NCI-H2227 treated with DMSO at 0.1 percent for 48 hours (cell line): ENCODE results near the gene SOX11.
"Not testable (repeated sequence)": the region's sequence is repeated elsewhere in the genome, so short reads cannot be mapped to it uniquely, and the experiment has no call there.

Source experiments
- DNase-seq: peaks from one replicate; lab custom pipeline; 2025; lab: John Stamatoyannopoulos, UW

Gene SOX11

DNA sequence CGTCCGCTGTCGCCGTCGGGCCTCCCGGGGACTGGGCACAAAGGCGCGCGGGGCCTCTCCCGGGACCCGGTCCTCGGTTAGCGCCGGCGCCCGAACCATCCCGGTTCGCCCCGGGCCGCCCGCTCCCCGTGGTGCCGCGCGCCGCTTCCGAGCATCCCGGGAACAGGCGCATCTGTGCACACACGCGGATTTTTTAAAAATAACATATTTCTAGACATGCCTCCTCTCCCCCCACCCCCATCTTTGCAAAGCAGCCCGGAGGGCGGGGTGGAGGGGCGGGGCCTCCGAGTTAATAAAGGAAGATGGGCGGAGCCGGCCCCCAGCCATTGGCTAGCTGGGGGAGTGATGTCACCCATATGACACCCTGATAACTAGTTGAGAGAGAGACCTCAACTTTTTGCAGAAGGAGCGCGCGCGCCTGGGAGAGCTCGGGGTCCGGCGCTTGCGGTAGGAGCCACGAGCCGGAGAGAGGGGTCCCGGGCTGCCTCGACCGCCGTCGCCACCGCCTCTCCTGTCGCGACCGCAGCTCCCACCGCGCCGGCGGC lies at the start of gene SOX11:
TSS of gene SOX11 (plus strand) at position 400 of the 545 bp plus-strand sequence. CDS start 338 bp downstream, outside the sequence.
- peak; percentile 98 for DNase-seq

GRCh38 chr2:5652734-5653133 lies 39.5 kb upstream of the SOX11 start:
- not testable (repeated sequence) for DNase-seq

GRCh38 chr2:5653756-5654155 lies 38.4 kb upstream of the SOX11 start:
- not testable (repeated sequence) for DNase-seq

DNA sequence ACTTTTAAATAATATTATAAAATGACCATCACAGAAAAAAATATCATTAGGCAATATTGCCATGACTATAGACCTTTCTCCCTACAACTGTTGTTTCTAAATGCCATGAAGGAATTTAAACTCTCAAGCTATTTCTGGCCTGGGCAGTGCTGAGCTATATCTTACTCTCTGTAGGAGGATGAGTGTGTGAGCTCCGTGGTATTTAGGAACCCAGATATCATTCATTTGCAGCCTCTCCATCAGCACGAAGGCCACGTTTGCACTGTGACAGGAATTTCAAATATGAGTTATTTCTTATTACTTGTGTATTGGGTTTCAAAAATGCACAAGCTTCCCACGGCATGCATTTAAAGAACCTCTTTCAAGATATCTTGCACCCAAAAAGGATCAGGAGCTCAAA lies 35.0 kb upstream of the SOX11 start:
- no peak for DNase-seq

GRCh38 chr2:5660591-5660990 lies 31.6 kb upstream of the SOX11 start:
- DNase-seq = no peak

DNA sequence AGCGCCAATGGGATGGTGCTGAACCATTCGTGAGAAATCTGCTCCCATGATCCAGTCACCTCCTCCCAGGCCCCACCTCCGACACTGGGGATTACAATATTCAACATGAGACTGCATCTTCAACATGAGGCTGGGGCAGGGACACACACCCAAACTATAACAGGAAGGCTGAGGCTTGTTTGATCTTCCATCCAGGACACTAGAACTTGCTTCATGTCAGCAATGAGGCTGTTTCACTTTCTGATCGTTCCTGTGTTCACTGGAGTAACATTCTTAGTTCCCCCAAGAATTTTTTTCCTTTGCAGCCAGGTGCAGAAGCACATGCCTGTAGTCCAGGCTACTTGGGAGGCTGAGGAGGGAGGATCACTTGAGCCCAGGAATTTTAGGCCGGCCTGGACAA lies 30.8 kb upstream of the SOX11 start:
- no peak for DNase-seq

- DNase-seq = no peak
Measured at GRCh38 chr2:5664278-5664681, 27.9 kb upstream of the SOX11 start.

DNA sequence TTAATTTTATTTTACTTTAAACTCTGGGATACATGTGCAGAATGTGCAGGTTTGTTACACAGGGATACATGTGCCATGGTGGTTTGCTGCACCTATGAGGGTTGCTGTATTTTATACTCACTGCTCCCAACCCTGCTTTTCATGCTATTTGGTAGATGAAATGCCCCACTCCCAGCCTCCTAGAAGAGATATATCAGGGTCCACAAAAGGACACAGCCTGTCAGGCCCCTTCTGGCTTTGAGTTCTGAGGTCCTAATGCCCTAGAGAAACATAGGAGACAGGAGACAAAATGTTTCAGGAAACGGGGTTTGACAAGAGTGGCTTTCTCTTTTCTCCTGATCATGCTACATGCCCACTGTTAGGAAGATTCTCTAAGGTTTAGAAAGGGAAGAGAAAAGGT lies 27.1 kb upstream of the SOX11 start:
- DNase-seq = no peak

GRCh38 chr2:5666798-5667197 lies 25.4 kb upstream of the SOX11 start:
- no peak for DNase-seq

- DNase-seq = not testable (repeated sequence)
Measured at GRCh38 chr2:5667655-5668054, 24.5 kb upstream of the SOX11 start.

- DNase-seq = no peak
Measured at GRCh38 chr2:5668682-5669250, 23.4 kb upstream of the SOX11 start.

- no peak for DNase-seq
Measured at GRCh38 chr2:5672749-5673144, 19.4 kb upstream of the SOX11 start.

GRCh38 chr2:5673145-5674025 lies 18.8 kb upstream of the SOX11 start:
- peak; percentile 35 for DNase-seq

DNA sequence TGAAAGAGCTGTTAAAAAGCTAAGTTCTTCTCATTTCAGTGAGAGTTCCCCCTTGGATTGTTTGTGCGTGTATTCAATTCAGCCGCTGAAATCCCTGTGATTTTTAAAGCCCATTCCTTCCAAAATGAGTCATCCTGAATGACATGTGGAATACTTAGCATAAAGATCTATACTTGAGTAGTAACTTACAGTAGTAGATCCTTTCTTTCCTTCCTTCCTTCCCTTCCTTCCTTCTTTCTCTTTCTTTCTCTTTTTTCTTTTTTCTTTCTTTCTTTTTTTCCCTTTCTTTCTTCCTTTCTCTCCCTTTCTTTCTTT lies 18.2 kb upstream of the SOX11 start:
- no peak for DNase-seq

GRCh38 chr2:5677133-5677532 lies 15.1 kb upstream of the SOX11 start:
- DNase-seq = no peak

- no peak for DNase-seq
Measured at GRCh38 chr2:5683471-5683870, 8.7 kb upstream of the SOX11 start.

DNA sequence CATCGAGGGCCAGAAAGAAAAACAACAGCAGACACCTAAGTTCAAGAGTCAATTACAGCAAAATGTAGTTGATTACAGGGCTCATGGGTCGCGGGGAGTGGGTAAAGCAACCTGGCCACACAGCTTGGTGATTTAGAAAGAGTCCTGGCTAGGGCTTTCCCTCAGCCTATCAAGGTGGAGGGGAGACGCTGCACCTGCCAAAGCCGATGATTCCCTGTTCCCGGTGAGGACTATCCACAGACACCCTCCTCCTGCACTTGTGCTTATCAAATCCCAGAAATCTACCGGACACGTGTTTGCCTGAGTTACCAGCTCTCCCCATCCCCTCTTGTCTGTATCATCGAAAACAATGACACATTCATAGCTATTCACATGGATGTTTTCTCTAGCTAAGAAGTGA lies 7.0 kb upstream of the SOX11 start:
- peak; percentile 34 for DNase-seq

DNA sequence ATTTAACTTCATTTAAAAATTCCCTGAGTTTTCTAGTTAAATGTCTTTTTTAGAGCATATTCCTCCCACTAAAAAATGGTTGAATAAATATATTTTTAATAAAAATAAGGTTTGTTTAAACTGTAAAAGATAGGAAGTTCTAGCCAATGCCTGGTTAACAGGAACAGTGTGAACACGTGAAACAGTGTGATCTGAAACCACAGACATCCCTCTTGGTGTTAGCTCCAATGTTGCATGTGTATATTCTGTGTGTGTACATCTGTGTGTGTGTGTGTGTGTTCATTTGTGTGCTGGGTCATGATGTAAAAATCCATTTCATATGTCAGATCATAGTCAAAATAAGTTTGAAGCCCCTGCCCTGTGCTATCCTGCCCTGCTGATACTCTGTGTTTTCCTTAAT lies 6.1 kb upstream of the SOX11 start:
- DNase-seq = no peak

- no peak for DNase-seq
Measured at GRCh38 chr2:5686536-5686935, 5.6 kb upstream of the SOX11 start.

DNA sequence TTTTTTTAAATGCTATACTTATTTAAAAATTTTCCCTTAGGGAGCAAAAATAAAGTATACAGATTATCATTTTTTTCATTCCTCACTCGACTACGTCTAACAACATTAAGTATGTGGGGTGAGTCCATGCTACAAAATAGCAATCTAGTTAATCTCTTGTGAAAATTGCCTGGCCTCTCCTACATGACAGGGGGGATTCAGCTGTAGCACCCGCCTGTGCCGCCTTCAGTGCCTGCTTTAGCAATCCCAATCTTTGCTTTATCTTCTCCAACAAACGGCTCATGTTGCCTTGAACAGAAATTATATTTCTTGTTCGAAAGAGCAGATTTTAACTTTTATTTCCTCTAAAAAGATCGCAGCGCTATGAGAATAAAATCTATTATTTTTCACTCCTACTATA lies 2.4 kb upstream of the SOX11 start:
- peak; percentile 48 for DNase-seq

DNA sequence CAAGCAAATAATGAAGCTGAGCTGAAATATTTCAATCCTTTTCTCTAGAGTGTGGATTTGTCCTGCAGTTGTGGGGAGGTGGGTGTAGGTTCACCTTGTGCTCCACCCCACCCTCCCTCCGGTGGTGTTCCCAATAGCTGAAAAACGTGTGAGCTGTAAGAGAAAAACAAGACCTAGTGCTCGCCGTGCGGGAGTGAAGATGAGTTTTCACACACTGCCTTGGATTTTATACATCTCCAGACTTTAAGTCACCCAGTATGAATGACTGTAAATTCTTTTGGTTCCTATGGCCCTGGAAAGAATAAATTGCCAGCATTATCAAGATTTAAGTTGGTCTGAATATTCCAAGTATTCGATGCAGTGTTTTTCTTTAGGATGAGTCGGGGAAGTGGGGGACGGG lies 1.9 kb upstream of the SOX11 start:
- DNase-seq = peak; percentile 61

- peak; percentile 62 for DNase-seq
Measured at GRCh38 chr2:5690718-5691220, 1.4 kb upstream of the SOX11 start.
